ENCODE measurements around the gene ANKRD16.
"Not testable (repeated sequence)": the region's sequence is repeated elsewhere in the genome, so short reads cannot be mapped to it uniquely, and the experiment has no call there.

Gene ANKRD16

DNA sequence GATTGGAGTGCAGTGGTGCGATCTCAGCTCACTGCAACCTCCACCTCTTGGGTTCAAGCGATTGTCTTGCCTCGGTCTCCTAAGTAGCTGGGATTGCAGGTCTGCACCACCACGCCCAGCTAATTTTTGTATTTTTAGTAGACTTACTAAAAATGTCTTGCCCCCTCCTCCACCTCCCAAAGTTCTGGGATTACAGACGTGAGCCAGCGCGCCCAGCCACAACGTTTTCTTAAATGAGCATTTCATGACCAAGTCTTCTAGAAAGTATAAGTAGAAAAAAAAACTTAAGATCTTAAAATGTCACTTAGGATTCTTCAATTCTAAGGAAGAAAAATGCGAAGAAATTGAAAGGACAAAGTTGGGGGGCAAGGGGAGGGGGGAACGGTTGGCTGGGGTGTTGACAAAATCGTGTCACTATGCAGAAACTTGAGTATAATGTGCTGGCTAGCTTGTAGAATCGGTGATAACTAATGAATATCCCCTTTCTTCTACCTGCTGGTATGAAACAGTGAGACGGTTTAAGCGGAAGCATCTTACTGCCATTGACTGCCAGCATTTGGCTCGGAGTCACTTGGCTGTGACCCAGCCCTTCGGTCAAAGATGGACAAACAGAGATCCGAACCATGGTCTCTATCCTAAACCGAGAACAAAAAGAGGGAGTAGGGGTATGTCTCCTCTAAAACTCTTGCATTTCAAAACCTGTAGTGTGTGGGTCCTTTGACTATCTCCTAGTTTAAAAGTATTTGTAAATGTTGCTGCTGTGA is 13.0 kb upstream of the ANKRD16 start:
- no peak for DNase-seq

DNA sequence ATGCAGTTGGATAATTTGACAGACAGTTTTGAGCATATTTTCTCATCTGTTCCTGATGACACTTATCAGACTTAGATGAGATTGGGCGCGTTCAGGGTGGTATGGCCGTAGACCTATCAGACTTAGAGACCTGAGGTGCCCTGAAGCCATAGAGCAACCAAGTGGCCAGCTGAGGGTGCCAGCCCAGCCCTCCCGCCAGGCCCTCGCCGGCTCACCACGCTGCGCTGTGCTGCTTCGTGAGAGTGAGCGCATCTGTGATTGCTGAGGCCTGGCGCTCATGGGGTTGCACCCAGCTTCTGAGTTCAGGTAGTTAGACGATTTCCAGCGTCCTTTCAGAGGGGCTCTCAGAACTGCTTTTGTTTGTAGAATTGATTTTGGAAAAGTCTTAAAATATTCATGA is 10.6 kb upstream of the ANKRD16 start:
- DNase-seq: no peak

DNA sequence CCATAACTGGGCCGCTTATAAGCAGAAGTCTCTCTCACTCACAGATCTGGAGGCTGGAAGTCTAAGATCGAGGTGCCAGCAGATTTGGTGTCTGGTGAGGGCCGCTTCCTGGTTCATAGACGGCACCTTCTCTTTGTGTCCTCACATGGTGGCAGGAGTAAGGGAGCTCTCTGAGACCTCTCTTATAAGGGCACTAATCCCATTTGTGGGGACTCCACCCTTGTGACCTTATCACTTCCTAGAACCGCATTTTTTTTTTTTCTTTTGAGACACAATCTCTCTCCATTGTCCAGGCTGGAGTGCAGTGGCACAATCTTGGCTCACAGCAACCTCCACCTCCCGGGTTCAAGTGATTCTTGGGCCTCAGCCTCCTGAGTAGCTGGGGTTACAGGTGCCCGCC is 8.5 kb upstream of the ANKRD16 start:
- no peak for DNase-seq

DNA sequence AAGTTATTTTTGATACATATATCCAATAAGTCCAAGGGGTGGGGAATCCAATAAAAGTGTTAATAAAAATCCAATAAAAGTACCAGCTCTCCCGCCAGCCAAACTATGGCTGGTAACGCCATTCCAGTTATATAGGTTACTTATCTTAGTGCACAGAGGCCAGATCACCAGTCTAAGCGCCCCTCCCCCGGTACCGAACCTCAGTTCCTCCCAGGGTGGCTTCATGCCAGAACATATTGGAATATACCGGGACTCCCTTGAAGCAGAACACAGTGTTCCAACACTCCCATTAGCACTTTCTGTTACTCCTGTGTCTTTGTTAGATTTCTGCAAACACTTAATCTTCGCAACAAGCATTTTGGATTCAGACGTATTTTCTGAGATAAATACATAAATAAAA is 7.8 kb upstream of the ANKRD16 start:
- no peak for DNase-seq

DNA sequence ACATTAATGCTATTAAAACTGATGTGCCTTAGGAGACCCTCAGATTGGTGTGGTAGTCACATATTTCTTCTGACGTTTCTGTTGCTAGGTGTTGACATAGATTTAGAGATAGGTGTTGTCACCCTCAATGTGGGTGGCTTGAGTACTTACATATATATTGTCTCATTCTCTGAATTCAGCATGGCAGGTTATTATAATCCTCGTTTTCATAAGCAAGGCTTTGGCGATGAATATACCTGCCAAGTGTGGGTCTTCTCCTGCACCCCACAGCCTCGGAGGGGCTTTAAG is 7.3 kb upstream of the ANKRD16 start:
- no peak for DNase-seq

DNA sequence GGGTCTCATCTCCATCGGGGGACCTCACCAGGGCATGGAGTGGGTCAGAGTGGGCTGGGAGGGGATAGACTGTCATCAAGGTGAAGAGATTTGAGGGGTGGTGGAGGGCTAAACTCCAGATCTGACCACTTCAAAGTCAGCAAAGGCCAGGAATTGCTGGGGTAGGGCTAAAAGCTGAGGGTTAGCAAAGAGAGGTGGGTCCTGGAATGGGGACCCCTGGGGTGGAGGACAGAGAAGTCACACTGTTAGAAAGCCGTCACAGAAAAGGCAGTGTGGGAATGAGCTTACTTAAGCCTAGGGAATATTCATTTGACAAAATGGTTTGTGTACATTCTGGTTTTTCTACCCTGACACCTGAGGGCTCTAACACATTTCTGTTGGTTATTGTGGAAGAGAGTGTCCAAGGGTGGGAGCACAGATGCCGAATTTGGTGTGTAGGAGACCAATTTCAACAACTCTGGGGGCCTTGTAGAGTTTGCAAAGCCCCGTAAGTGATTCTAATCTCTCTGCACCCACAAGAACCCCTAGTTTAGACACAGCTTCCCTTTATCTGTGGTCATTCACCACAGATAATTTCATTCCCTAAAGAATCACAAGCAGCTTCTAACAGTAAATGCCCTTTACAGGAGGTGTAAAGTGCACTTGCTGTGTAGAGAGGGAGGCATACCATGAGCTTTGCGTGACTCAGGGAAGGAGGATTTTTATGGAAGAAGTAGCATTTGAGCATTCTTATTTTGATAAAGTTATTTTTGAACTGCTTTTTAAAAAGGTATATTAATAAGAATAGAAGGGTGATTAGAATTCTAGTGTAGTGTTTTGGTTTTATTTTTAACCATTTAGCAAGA is 6.7 kb upstream of the ANKRD16 start:
- DNase-seq: no peak

DNA sequence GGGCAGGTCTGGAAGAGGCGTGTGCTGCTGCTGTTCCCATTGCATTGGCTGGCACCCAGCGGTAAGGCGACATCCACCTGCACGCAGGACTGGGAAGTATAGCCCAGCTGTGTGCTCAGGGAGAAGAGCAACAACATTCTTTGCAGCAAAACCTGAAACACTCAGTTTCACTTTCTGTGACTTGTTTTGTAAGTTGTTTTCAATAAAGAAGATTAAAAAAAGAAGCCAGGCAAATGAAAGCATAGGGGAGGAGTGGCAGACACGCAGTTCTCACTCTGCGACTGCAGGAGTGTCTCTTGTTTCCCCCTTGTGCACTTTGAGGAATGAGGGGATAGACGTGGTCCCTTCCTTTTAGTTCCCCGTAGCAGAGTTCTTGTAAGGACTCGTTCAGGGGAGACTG is 6.1 kb upstream of the ANKRD16 start:
- no peak for DNase-seq

DNA sequence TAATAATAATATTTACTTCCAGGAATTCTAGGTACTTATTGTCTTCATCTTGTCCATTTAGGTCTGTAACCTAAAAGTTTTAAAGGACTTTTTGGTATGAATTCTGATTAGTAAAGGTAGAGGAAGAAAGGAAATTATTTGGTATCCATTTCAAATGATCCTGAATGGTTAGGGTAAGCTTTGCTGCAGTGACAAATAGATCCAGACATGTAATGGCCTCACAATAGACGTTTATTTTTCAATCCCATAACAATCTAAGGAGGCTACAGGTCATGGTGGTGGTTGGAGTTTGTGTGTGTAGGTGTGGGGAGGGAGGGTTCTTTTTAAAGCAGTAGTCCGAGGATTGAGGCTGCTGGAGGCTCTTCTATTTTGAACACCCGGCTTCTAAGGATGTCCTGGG is 5.7 kb upstream of the ANKRD16 start:
- DNase-seq: no peak

DNA sequence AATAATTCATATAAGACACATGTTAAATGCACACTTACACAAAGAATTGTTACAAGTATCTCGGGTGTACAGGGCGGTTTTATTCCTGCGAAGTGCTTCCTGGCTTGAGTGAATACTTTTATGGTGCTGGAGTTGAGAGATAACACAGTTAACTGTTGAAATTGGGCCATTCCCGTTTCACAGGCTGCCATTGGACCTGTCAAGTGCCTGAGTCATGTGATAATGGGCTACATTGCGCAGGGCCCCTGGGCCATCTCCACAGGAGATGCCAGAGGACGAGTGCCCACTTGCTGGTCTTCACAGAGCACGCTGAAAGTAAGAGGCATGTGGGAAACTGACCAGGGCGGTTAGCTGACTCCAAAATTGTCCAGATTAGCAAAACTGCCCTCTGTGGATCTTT is 5.2 kb upstream of the ANKRD16 start:
- no peak for DNase-seq

DNA sequence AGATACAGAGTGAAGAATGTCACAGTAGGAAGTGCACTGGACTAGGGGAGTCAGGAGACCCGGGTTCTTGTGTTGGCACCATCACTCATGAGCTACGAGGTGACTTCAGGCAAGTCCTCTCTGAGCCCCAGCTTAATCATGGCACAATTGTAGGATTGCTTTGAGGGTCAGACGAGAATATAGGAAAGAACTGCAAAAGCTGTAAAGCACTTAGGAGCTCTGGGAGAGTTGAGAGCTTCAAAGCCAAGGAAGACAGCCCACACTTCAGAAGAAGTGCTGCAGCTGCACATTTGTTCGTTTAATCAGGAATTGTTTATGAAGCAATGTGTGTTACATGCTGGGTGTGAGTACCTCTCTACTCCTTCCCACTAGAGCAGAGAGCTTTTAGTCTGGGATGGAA is 4.7 kb upstream of the ANKRD16 start:
- DNase-seq: no peak

DNA sequence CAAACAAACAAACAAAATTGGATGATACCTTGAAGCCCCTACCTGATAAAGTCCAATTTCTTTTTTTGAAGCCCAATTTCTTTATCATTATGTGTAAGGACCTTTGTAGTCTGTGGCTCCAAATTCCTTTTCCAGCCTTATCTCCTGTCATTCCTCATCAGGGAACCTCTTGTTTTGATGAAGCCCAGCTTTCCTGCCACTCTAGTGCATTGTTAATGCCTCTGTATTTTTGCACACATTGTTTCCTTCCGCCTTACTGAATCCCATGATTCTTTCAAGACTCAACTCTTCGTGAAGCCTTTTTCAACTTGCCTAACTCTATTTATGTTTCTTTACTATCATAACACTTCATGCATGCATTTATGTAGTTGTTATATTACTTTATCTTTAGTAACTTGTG is 3.6 kb upstream of the ANKRD16 start:
- no peak for DNase-seq

DNA sequence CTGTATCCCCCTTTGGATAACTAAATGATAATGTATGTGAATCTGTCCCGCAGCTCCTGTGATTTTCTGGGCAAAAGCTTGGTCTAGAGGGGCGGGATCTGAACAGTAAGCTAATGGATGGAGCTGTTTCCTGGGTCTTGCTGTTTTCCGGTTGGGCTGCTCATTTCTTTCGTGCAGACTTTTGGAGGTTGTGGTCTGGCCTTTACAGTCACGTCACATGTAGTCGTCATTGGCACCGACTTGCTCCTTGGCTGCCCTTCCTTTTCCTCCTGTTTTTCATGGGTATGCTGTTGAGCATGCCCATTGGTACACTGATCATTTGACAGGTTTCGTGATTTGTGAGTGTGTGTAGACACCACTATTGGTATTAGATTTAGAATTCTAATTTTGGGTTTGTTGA is 2.3 kb upstream of the ANKRD16 start:
- no peak for DNase-seq

DNA sequence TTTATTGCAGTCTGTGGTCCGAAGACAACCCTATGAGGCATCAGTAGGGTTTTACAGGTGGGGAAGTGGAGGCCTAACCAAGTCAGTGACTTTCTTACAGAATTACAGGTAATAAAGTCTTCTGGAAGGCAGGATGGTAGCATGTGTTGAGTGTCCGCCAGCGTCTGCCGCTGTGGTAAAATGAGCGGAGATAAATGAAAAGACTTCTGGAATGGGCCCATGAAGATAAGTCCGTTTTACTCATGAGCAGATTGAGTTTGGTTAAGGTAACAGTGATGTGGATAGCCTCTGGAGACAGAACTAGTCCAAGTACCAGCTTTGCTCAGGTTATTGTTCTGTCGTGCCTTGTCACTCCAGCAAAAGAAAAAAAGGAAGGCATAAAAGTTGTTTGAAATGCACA is 1.3 kb upstream of the ANKRD16 start:
- no peak for DNase-seq

DNA sequence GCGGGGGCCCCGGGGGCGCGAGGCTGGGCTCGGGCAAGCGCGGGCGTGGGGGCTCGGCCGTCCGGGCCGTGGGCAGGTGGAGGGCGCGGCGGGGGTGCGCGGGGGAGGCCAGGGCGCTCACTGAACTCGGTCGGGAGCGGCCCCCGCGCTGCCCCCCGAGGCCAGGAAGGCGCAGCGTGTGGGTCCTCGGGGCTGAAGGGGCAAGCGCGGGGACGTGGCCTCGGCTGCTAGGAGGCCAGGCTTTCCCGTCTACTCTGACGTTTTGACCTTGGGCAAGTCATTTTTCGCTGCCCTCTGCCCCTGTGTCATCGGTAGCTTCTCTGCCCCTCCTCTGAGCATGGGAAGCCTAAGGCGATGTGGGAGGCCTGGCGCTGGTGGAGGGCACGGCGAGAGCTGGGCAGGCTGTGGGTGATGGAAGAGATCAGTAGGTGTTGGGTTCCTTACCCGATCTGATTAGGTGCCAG is 791 bp upstream of the ANKRD16 start:
- DNase-seq: no peak

DNA sequence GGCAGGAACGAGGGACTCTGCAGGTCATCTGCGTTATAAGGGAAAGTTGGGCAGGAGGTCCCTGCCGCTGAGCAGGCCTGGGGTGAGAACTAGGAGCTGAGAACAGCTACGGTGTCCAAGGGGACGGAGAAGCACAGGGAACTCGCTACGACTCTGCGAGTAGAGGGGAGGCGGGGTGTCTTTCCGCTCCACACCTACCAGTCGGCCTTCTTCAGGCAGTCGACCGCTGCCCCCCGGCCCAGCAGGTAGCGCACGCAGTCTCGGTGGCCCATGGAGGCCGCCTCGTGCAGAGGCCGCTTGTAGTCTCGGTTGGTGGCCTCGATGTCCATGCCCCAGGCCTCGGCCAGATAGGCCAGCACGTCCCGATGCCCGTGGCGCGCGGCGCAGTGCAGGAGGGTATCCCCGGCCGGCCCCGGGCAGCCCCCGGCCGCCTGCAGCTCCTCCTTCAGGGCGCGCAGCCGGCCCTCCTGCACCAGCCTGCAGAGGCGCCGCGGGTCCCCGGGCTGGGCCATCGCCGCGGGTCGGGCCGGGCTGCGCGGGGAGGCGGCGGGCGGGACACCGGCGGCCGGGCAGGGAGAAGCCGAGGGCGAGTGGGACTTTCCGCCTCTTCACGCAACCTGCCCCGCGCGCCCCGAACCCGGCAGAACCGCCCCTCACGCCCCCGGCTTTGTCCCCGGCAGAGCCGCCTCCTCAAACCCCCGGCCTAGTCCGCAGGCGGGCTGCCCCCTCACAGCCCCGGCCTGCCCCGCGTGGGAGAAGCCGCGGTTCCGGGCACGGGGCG is 660 bp downstream of the ANKRD16 start:
- no peak for DNase-seq

DNA sequence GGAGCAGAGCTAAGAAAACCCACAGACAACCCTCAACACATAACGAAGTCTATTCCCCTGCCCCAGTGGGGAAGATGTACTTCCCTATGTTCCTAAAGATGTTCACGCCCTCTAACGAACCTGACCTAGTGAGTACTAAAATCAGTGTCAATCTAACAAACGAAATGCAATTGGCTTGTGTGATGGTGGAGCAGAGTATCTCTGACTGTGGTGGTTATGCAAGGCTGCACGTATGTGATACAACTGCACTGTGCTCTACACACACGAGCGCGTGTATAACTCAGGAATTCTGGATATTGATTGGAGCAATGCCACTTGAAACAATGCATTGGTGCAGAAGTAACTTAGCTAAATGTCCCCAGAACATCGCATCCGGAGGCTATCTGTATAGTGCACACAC is 1.3 kb downstream of the ANKRD16 start:
- peak; percentile 35 for DNase-seq

DNA sequence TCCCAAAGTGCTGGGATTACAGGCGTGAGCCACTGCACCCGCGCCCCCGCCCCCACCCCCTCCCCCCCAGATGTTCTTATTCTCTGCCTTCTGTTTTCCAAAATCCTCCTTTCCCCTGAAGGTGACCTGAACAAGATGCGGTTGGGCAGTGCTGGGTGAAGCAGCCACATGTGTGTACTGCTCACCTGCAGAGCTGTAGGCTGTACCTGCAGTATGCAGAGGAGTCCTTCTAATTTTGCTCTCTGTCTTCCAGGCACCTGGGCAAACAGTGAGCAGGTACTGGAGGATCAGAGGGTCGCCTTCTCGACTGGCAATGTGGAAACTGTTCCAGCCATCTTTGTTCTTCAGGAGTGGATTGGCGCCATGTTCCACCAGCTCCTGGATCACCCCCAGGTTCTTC is 2.1 kb downstream of the ANKRD16 start:
- DNase-seq: no peak

DNA sequence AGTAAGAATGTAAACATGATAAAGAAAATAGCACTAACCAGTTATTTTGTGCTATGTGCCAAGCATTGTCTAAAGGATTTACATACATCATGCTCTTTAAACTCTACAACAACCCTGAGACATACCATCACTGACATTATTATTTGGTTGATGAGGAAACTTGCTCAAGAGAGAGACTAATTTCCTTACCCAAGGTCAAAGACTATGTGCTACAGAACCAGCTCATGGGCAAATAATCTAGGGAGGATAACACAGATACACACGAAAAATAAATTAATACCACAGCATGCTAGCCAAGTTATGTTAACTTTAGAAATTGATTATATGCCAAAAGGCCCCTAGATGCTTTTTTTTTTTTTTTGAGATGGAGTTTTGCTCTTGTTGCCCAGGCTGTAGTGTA is 2.7 kb downstream of the ANKRD16 start:
- DNase-seq: no peak

DNA sequence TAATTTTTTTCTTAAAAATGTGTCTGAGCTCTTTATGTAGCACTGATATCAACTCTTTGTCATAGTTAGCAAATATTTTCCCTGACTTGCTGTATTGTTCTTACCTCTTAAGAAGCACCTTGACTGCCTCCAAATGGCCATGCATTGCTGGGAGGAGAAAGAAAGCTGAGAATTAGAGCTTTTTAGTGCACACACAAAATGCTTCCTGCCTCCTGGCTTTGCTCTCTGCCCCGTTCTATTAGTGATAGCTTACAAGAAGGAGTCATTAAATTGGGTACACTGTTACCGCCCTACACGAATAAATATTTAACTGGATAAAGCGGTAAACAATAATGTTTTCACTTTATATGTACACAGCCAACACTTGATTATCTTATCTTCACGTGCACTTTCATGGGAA is 4.1 kb downstream of the ANKRD16 start:
- no peak for DNase-seq

DNA sequence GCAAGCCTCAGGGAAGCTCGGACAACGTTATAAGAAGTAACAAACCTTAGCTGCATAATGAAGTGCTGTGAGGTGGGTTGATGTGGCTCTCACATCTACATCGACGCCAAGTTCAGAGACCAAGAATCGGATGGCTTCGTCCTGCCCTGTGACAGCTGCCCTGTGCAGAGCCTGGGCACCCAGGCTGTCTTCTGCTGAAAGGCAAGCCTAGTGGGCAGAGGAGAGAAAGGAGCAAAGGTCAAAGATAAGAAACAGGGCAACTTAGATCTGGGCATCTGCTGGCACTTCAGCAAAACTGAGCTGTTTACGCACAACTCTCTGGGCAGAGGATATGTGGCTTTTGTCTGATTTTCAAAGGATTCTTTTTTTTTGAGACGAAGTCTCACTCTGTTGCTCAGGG is 6.7 kb downstream of the ANKRD16 start:
- DNase-seq: no peak

DNA sequence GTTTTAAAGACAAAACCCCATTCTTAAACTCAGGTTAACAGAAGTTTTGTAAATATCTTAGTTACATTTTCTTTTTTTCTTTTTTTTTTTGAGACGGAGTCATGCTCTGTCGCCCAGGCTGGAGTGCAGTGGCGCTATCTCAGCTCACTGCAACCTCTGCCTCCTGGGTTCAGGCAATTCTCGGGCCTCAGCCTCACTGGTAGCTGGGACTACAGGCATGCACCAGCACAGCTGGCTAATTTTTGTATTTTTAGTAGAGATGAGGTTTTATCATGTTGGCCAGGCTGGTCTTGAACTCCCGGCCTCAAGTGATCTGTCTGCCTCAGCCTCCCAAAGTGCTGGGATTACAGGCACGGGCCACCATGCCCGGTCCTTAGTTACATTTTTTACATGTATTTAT is 12.7 kb downstream of the ANKRD16 start:
- not testable (repeated sequence) for DNase-seq

DNA sequence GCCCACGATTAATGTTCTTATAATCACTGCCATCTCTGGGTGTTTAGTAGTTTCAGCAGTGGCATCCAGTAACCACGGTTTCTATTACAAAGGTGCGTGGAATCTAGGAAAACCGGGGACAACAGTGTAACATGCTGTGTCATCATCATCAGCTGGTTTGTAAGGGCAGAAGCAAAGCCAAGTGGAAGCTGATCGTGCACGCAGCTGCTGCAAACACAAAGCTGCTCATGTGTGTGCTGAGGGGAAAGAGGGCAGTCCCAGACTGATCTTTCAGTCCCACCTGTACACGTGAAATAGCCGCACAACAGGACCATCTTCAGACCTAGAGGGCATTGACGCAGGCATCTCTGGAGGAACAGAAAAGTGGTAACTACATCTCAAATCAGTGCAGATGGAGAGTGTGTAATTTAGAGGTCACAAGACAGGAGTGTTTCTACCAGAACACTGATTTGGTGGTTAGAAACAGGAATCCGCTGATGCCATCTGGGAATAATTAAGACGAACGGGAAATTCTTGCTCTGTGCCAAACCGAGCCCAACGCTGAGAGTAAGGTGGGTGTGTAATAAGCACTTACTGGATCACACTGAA is 13.4 kb downstream of the ANKRD16 start:
- peak; percentile 93 for DNase-seq

DNA sequence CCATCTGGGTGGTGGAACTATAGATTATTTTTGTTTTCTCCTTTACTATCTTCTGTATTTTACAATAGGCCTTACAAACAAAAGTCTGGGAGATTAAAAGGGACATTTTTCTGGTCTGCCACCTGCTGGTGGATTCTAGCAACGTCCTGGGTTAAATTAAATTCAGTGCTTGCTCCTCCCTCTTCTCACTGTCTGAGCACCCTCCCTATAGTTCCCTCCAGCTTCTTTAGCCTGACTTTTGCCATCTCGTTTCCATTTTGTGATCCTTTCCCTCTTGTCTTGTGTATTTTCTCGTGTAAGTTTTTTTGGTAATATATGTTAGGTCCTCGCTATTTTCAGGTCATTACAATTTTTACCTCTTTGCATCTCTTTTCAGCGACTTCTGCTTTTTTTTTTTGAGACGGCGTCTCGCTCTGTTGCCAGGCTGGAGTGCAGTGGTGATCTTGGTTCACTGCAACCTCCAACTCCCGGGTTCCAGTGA is 16.1 kb downstream of the ANKRD16 start:
- peak; percentile 70 for DNase-seq

All from fibroblast of upper back skin (primary cell).